Measurements from ENCODE around the gene HIVEP3. TPM values are rescaled to one million over a fixed set of nuclear protein-coding genes. Genes with fewer than 3 reads are reported as not detected.

Gene HIVEP3
- total and polyA plus RNA-seq, 2 experiments from 2014 or later = 0.57 to 5.9 TPM

GRCh38 chr1:41715441-41716095 lies 203.2 kb downstream of the HIVEP3 start:
- Histone ChIP-seq H3K27me3 (no peaks in the 10 kb centered on the region), H3K4me3 (no peak overlapping the region), H2AFZ (no peak overlapping the region), H3K4me1 (ENCODE audit: insufficient read depth) (peaks cover 7% of the 10 kb centered on the region), H4K20me1 (ENCODE audit: insufficient read depth, poor library complexity, severe bottlenecking) (no peaks in the 10 kb centered on the region), H3K9me3 (ENCODE audit: low read depth) (no peaks in the 10 kb centered on the region), H3K4me2 (no peak overlapping the region), H3K36me3 (replicated peaks; ENCODE audit: insufficient read depth, low read depth) (no peaks in the 10 kb centered on the region), H3K9me2 (replicated peaks; ENCODE audit: insufficient read depth) (no peaks in the 10 kb centered on the region), H3K27ac (no peak overlapping the region), H3K79me2 (no peaks in the 10 kb centered on the region)
- WGBS (ENCODE audit: low lambda C conversion rate, missing lambda C conversion rate) = 90% methylated on average over 8 of the region's 8 CpGs
- no peak for DNase-seq (ENCODE audit: low spot score)
- TF ChIP-seq CTCF (IDR thresholded peaks at IDR 0.05; ENCODE audit: poor library complexity) (no peak), EZH2phosphoT487 (IDR thresholded peaks at IDR 0.05; ENCODE audit: low read depth, severe bottlenecking, unreplicated experiment) (no peak), EZH2 (IDR thresholded peaks at IDR 0.05; ENCODE audit: borderline replicate concordance) (no peak)

DNA sequence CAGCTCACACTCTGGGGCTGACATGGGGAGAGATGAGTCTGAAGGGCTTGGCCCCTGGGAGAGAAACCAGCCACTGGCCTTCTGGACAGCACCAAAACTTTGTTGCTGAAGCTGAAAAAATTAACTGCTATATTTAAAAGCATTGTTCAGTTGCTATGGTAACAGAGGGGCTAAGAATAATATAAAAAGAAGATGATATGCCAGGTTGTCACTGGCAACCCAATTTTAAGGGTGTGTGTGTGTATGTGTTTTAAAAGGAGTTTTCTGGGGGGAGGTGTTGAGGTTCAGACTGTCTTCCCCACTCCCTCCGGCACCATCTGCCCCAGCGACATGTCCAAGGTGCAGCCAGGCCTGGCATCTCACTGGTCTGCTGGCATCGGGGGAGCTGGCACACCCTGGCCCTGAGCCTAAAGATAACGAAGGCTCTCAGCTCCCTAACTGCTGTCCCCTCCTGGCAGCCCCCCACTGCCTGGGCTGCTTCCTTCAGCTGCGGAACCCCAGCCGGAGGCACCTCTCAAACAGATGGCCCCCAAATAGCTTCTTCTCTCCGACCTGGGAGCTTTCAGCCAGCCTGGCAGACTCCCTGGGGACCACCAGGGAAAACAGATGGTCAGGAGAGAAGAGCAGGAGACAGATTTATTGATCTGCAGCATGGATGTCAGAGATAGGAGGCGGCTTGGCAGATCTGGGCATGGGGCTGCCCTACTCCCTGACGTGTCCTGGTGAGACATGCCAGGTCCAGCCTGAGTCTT lies 203.9 kb downstream of the HIVEP3 start:
- H3K36me3 ChIP-seq (replicated peaks; ENCODE audit: insufficient read depth, low read depth) = no peaks in the 10 kb centered on the region
- 77% methylated on average over 9 of the region's 9 CpGs for WGBS (ENCODE audit: low lambda C conversion rate, missing lambda C conversion rate)
- peaks cover 7% of the 10 kb centered on the region for H3K4me1 ChIP-seq (ENCODE audit: insufficient read depth)
- no peak for TF ChIP-seq CTCF (IDR thresholded peaks at IDR 0.05; ENCODE audit: poor library complexity)
- TF ChIP-seq EZH2phosphoT487 (IDR thresholded peaks at IDR 0.05; ENCODE audit: low read depth, severe bottlenecking, unreplicated experiment) = no peak
- TF ChIP-seq EZH2 (IDR thresholded peaks at IDR 0.05; ENCODE audit: borderline replicate concordance) = no peak
- H3K27ac ChIP-seq = no peak overlapping the region
- no peak for DNase-seq (ENCODE audit: low spot score)
- no peaks in the 10 kb centered on the region for H3K9me3 ChIP-seq (ENCODE audit: low read depth)
- no peaks in the 10 kb centered on the region for H4K20me1 ChIP-seq (ENCODE audit: insufficient read depth, poor library complexity, severe bottlenecking)
- no peaks in the 10 kb centered on the region for H3K9me2 ChIP-seq (replicated peaks; ENCODE audit: insufficient read depth)
- no peaks in the 10 kb centered on the region for H3K27me3 ChIP-seq
- no peaks in the 10 kb centered on the region for H3K79me2 ChIP-seq
- H2AFZ ChIP-seq = no peak overlapping the region
- no peak overlapping the region for H3K4me2 ChIP-seq
- no peak overlapping the region for H3K4me3 ChIP-seq

DNA sequence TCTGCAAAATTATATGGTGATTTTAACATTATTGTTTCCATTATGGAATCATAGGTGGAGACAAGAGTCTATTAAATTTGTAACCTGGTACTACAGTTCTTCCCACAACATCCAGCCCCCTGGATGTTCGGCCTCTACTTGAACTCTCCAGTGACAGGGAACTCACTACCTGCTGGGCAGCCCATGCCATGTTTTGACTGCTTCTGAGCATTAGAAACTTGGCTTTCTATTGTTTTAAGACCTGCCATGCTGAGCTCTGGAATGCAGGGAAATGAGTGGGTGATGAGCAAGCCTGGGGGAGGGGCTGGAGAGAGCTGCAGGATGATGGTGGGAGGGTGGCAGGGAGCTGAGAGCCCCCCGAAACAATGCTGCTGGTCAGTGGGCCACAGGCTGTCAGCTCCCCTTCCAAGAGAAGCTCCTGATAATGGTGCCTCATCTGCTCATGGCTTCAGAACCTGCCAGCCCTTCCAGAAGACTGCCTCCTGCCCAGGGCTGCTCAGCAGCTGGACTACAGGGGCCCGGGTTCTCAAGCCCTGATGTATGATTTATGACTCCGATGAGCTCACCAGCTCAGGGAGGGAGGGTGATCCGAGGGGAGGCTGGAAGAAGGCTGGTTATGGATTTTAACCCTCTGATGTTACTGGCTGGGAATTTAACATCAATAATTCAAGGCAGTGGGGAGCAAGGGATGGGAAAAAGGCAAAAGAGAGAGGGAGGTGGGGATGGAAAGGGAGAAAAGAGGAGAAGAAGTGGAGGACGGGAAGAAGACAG lies 205.0 kb downstream of the HIVEP3 start:
- no peak for TF ChIP-seq EZH2 (IDR thresholded peaks at IDR 0.05; ENCODE audit: borderline replicate concordance)
- TF ChIP-seq CTCF (IDR thresholded peaks at IDR 0.05; ENCODE audit: poor library complexity) = no peak
- TF ChIP-seq EZH2phosphoT487 (IDR thresholded peaks at IDR 0.05; ENCODE audit: low read depth, severe bottlenecking, unreplicated experiment) = no peak
- Histone ChIP-seq H3K36me3 (replicated peaks; ENCODE audit: insufficient read depth, low read depth) (no peaks in the 10 kb centered on the region), H3K4me1 (ENCODE audit: insufficient read depth) (peaks cover 7% of the 10 kb centered on the region), H4K20me1 (ENCODE audit: insufficient read depth, poor library complexity, severe bottlenecking) (no peaks in the 10 kb centered on the region), H3K27me3 (no peaks in the 10 kb centered on the region), H3K9me3 (ENCODE audit: low read depth) (no peaks in the 10 kb centered on the region), H3K79me2 (no peaks in the 10 kb centered on the region), H3K4me3 (no peak overlapping the region), H3K4me2 (no peak overlapping the region), H3K9me2 (replicated peaks; ENCODE audit: insufficient read depth) (no peaks in the 10 kb centered on the region), H2AFZ (no peak overlapping the region), H3K27ac (no peak overlapping the region)
- WGBS (ENCODE audit: low lambda C conversion rate, missing lambda C conversion rate) = 43% methylated on average over 6 of the region's 6 CpGs
- DNase-seq (ENCODE audit: low spot score) = peak; percentile 67
